K562 (cell line): ENCODE data around the gene GRK4. TPM values are rescaled to one million over a fixed set of nuclear protein-coding genes. Genes with fewer than 3 reads are reported as not detected.

Experiments
- ATAC-seq: fragments of 200-7000 bp; cut with Tn5 transposase; 3 replicates; pipeline ENCODE4 v1.9.1; 2020; ENCODE audit warnings: moderate library complexity
- BruUV-seq: library from RNA; stranded (reverse); fragments of 400-500 nt; replicated peaks from 2 replicates; lab custom pipeline; 2021; lab: Mats Ljungman, UMichigan
- CTCF ChIA-PET: fragments of 300-600 bp; formaldehyde crosslinking; extraction: SDS; loops from one replicate; lab custom pipeline; 2021; ENCODE audit warnings: low intra/inter-chr PET ratio; lab: Yijun Ruan, JAX
- POLR2A ChIA-PET: fragments of 300-600, 350-650 bp; sonication (Branson Sonifier 250); formaldehyde crosslinking; extraction: SDS; loops from one replicate; lab custom pipeline; 2021; ENCODE audit warnings: antibody characterized with exemption, inconsistent platforms; lab: Yijun Ruan, JAX
- DNase-seq, 4 experiments: peaks; one replicate each; pipeline versions ENCODE4 v3.0.0 to v3.0.0-alpha.2; 2011 to 2018; ENCODE audit warnings: low spot score in 3 of 4, mixed read lengths in 3 of 4; ENCODE audit errors: extremely low read depth in 1 of 4
- FAIRE-seq: peaks from 2 replicates; lab custom pipeline; 2011; peaks lifted over from hg19 to GRCh38; lab: Jason Lieb, UNC
- H2AFZ ChIP-seq: 2 replicates; pipeline ENCODE4 v1.6.0; 2011; ENCODE audit warnings: low read depth, low read length, control low read depth, inconsistent platforms
- H3K27ac ChIP-seq: fragments of 200-600 bp; 3 replicates; pipeline ENCODE4 v1.8.0; 2011; ENCODE audit warnings: low read depth, mild to moderate bottlenecking, control low read depth, inconsistent platforms, low read length, moderate library complexity, mixed read lengths; ENCODE audit errors: extremely low read depth
- H3K27me3 ChIP-seq, 2 experiments: fragments of 300-600 bp in 1 of 2; 2 replicates in 1 of 2; 3 replicates in 1 of 2; pipeline versions ENCODE4 v1.6.0 to v1.8.0; 2011; ENCODE audit warnings: inconsistent platforms in 2 of 2, low read length in 2 of 2, mild to moderate bottlenecking in 1 of 2, mixed read lengths in 1 of 2, moderate library complexity in 1 of 2; ENCODE audit not compliant: control insufficient read depth in 2 of 2, insufficient read depth in 2 of 2
- H3K36me3 ChIP-seq: fragments of 300-600 bp; 3 replicates; pipeline ENCODE4 v1.8.0; 2011; ENCODE audit warnings: mild to moderate bottlenecking, low read length, inconsistent platforms; ENCODE audit not compliant: control insufficient read depth, insufficient read depth
- H3K4me1 ChIP-seq, 2 experiments: fragments of 200-600 bp in 1 of 2; replicated peaks in 1 of 2; 2 replicates in 1 of 2; 3 replicates in 1 of 2; pipeline versions ENCODE4 v1.5.1 to v1.8.0; 2011; ENCODE audit warnings: inconsistent platforms in 2 of 2, low read length in 2 of 2, mild to moderate bottlenecking in 1 of 2, mixed read lengths in 1 of 2, moderate library complexity in 1 of 2; ENCODE audit not compliant: control insufficient read depth in 2 of 2, insufficient read depth in 2 of 2
- H3K4me2 ChIP-seq: 2 replicates; pipeline ENCODE4 v1.6.1; 2011; ENCODE audit warnings: low read length, control low read depth, inconsistent platforms, mixed read lengths; ENCODE audit not compliant: insufficient read depth
- H3K4me3 ChIP-seq: fragments of 200-600 bp; sonication (generic), shearing (Covaris generic); 2 replicates; pipeline ENCODE4 v1.5.1; 2016; ENCODE audit warnings: control low read depth, inconsistent platforms
- H3K79me2 ChIP-seq: fragments of 200-600 bp; 3 replicates; pipeline ENCODE4 v1.8.0; 2011; ENCODE audit warnings: low read length, inconsistent platforms; ENCODE audit not compliant: control insufficient read depth, insufficient read depth
- H3K9ac ChIP-seq, 2 experiments: 2 replicates each; pipeline versions ENCODE4 v1.6.0 to v1.6.1; 2011; ENCODE audit warnings: low read depth in 2 of 2, low read length in 2 of 2, control low read depth in 1 of 2, inconsistent platforms in 1 of 2, mild to moderate bottlenecking in 1 of 2, mixed read lengths in 1 of 2; ENCODE audit not compliant: insufficient read depth in 1 of 2
- H3K9me1 ChIP-seq: one replicate; pipeline ENCODE4 v1.6.0; 2011; ENCODE audit warnings: inconsistent platforms, mild to moderate bottlenecking, low read length, moderate library complexity; ENCODE audit not compliant: control insufficient read depth, insufficient read depth
- H3K9me3 ChIP-seq: replicated peaks from 2 replicates; pipeline ENCODE4 v1.5.1; 2011; ENCODE audit warnings: low read depth, low read length, inconsistent platforms; ENCODE audit not compliant: control insufficient read depth, insufficient read depth
- H4K20me1 ChIP-seq: replicated peaks from 2 replicates; pipeline ENCODE4 v1.6.1; 2011; ENCODE audit warnings: low read length, inconsistent platforms, mixed read lengths; ENCODE audit not compliant: control insufficient read depth, insufficient read depth
- MAFK ChIP-seq: IDR thresholded peaks from 2 replicates; pipeline ENCODE4 v1.6.1; 2011; ENCODE audit warnings: low read length, improper control_type of control experiment
- ZNF280A ChIP-seq: fragments of 450-650 bp; IDR thresholded peaks from 2 replicates; pipeline ENCODE4 v1.6.1; 2018; ENCODE audit warnings: mild to moderate bottlenecking, low read depth; ENCODE audit not compliant: partially characterized antibody
- WGBS: fragments of 100-300 bp; shearing (Covaris generic); methylation state at CpG from one replicate; pipeline ENCODE4 v1.1.6; 2016; ENCODE audit warnings: low coverage, mixed read lengths; ENCODE audit not compliant: insufficient coverage; ENCODE audit errors: missing lambda C conversion rate; 5-methylcytosine and 5-hydroxymethylcytosine counted together
- in situ Hi-C: fragments of 300-500 bp; cut with MboI; formaldehyde crosslinking; loops from 4 replicates; pipeline ENCODE4 v1.15.0; 2018; ENCODE audit warnings: inconsistent platforms, mixed read lengths
- intact Hi-C: fragments of 100-400 bp; cut with micrococcal nuclease; formaldehyde crosslinking; loops from 2 replicates; pipeline ENCODE4 v1.14.2; 2022
- polyA plus RNA-seq, 8 experiments: library from polyadenylated mRNA; depleted of rRNA in 4 of 8; stranded (reverse) in 5 of 8; unstranded in 3 of 8; fragments of >200 nt; fragmentation: Nextera tagmentation in 2 of 8; fragmentation: Illumina TruSeq in 1 of 8; extraction: Ambion mirVana in 2 of 8; extraction: Trizol in 1 of 8; gene quantifications; 2 replicates each; pipeline versions ENCODE4 v1.2.1 to v1.2.3, GENCODE V29; 2011 to 2014; ENCODE audit warnings: inconsistent platforms in 1 of 8, missing spikeins in 1 of 8
- total RNA-seq, 7 experiments: library from RNA; depleted of rRNA in 6 of 7; stranded (reverse); fragments of >200 nt in 6 of 7; fragmentation: Illumina TruSeq in 2 of 7; extraction: Trizol in 2 of 7; gene quantifications; 2 replicates each; pipeline versions ENCODE4 v1.2.1 to v1.2.3, GENCODE V29; 2011 to 2021; ENCODE audit warnings: low replicate concordance in 1 of 7
- TF ChIP-seq, protein P1 (sequence below): fragments of 450-650 bp; IDR thresholded peaks from 2 replicates; pipeline ENCODE4 v1.6.1; 2016; ENCODE audit warnings: mild to moderate bottlenecking, moderate library complexity

GRK4 gene
- total and polyA plus RNA-seq, 9 of the 15 experiments (the other 6 are each of a cell fraction or from before 2014, with no cell fraction given) = 1.1 to 4.8 (median 2.6) TPM

GRCh38 chr4:2981256-2981819, 18.0 kb downstream of the GRK4 start (continued):
- TF ChIP-seq ZNF280A = peak; percentile 90

DNA sequence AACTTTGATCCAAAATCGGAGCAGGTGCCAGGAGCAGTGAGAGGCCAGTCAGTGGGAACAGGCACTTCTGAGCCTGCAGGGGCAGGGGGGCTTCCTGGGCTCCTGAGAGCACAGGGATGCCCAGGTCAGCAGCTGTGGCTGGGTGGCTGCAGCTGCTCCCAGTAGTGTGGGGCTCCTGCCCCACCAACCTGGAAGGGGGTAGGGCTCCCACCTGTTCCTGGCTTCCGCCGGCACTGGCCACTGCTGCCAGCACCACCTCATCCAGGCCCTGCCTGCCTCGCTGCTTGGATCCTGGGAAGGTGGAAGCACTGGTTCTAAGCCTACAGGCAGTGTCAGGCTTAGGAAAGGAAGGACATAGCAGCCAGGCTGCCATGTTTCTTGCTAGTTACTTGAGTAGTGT, 18.6 kb downstream of the GRK4 start:
- ChIA-PET POLR2A (interaction anchor here (1.2 kb wide), 1 partner anchor 14 kb away, joined by 4 read pairs; no protein-coding TSS in a partner anchor), CTCF (interaction anchor here (0.5 kb wide), 1 partner anchor 76 kb away, joined by 3 read pairs; no protein-coding TSS in a partner anchor)
- peaks cover 14% of the 10 kb centered on the region for H3K9me3 ChIP-seq
- H3K36me3 ChIP-seq = no peaks in the 10 kb centered on the region
- no peak overlapping the region for H3K27ac ChIP-seq
- no peak overlapping the region for H3K4me3 ChIP-seq
- H3K4me2 ChIP-seq = no peak overlapping the region
- H2AFZ ChIP-seq = no peak overlapping the region
- no peaks in the 10 kb centered on the region for H3K9me1 ChIP-seq
- intact Hi-C loops (no loop called here), in situ Hi-C loops (no loop called here)
- 3% methylated on average over 4 of the region's 4 CpGs for WGBS
- no peaks in the 10 kb centered on the region for H4K20me1 ChIP-seq
- no peak overlapping the region for H3K9ac ChIP-seq
- no TSS peak for BruUV-seq
- H3K27me3 ChIP-seq = peaks cover 0 to 4% of the 10 kb centered on the region in 2 experiments; a peak in 1 of 5 replicates
- DNase-seq (no peak), ATAC-seq (no peak), FAIRE-seq (no peak)
- no peaks in the 10 kb centered on the region for H3K79me2 ChIP-seq
- peaks cover 5 to 7% of the 10 kb centered on the region in 2 experiments; a peak in 3 of 5 replicates for H3K4me1 ChIP-seq
- no peak for TF ChIP-seq MAFK
- TF ChIP-seq, protein P1, sequence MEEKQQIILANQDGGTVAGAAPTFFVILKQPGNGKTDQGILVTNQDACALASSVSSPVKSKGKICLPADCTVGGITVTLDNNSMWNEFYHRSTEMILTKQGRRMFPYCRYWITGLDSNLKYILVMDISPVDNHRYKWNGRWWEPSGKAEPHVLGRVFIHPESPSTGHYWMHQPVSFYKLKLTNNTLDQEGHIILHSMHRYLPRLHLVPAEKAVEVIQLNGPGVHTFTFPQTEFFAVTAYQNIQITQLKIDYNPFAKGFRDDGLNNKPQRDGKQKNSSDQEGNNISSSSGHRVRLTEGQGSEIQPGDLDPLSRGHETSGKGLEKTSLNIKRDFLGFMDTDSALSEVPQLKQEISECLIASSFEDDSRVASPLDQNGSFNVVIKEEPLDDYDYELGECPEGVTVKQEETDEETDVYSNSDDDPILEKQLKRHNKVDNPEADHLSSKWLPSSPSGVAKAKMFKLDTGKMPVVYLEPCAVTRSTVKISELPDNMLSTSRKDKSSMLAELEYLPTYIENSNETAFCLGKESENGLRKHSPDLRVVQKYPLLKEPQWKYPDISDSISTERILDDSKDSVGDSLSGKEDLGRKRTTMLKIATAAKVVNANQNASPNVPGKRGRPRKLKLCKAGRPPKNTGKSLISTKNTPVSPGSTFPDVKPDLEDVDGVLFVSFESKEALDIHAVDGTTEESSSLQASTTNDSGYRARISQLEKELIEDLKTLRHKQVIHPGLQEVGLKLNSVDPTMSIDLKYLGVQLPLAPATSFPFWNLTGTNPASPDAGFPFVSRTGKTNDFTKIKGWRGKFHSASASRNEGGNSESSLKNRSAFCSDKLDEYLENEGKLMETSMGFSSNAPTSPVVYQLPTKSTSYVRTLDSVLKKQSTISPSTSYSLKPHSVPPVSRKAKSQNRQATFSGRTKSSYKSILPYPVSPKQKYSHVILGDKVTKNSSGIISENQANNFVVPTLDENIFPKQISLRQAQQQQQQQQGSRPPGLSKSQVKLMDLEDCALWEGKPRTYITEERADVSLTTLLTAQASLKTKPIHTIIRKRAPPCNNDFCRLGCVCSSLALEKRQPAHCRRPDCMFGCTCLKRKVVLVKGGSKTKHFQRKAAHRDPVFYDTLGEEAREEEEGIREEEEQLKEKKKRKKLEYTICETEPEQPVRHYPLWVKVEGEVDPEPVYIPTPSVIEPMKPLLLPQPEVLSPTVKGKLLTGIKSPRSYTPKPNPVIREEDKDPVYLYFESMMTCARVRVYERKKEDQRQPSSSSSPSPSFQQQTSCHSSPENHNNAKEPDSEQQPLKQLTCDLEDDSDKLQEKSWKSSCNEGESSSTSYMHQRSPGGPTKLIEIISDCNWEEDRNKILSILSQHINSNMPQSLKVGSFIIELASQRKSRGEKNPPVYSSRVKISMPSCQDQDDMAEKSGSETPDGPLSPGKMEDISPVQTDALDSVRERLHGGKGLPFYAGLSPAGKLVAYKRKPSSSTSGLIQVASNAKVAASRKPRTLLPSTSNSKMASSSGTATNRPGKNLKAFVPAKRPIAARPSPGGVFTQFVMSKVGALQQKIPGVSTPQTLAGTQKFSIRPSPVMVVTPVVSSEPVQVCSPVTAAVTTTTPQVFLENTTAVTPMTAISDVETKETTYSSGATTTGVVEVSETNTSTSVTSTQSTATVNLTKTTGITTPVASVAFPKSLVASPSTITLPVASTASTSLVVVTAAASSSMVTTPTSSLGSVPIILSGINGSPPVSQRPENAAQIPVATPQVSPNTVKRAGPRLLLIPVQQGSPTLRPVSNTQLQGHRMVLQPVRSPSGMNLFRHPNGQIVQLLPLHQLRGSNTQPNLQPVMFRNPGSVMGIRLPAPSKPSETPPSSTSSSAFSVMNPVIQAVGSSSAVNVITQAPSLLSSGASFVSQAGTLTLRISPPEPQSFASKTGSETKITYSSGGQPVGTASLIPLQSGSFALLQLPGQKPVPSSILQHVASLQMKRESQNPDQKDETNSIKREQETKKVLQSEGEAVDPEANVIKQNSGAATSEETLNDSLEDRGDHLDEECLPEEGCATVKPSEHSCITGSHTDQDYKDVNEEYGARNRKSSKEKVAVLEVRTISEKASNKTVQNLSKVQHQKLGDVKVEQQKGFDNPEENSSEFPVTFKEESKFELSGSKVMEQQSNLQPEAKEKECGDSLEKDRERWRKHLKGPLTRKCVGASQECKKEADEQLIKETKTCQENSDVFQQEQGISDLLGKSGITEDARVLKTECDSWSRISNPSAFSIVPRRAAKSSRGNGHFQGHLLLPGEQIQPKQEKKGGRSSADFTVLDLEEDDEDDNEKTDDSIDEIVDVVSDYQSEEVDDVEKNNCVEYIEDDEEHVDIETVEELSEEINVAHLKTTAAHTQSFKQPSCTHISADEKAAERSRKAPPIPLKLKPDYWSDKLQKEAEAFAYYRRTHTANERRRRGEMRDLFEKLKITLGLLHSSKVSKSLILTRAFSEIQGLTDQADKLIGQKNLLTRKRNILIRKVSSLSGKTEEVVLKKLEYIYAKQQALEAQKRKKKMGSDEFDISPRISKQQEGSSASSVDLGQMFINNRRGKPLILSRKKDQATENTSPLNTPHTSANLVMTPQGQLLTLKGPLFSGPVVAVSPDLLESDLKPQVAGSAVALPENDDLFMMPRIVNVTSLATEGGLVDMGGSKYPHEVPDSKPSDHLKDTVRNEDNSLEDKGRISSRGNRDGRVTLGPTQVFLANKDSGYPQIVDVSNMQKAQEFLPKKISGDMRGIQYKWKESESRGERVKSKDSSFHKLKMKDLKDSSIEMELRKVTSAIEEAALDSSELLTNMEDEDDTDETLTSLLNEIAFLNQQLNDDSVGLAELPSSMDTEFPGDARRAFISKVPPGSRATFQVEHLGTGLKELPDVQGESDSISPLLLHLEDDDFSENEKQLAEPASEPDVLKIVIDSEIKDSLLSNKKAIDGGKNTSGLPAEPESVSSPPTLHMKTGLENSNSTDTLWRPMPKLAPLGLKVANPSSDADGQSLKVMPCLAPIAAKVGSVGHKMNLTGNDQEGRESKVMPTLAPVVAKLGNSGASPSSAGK = no peak
